MM.1S (cell line): ENCODE results near the gene ARSA.

Experiments
- DNase-seq: peaks from one replicate; pipeline ENCODE4 v3.0.0-alpha.2; 2015
- H2AFZ ChIP-seq: fragments of 300-600 bp; sonication (generic); 2 replicates; pipeline ENCODE4 v1.6.0; 2016; ENCODE audit warnings: antibody characterized with exemption, low read length
- H3F3A ChIP-seq: fragments of 300-600 bp; sonication (generic); 2 replicates; pipeline ENCODE4 v1.6.1; 2016; ENCODE audit warnings: mild to moderate bottlenecking, antibody characterized with exemption, low read length, moderate library complexity, mixed read lengths; ENCODE audit not compliant: insufficient read depth
- H3K27ac ChIP-seq: fragments of 300-600 bp; sonication (generic); 2 replicates; pipeline ENCODE4 v1.5.1; 2016; ENCODE audit warnings: mild to moderate bottlenecking, low read length
- H3K27me3 ChIP-seq: fragments of 300-600 bp; sonication (generic); replicated peaks from 2 replicates; pipeline ENCODE4 v1.6.0; 2016; ENCODE audit warnings: low read length; ENCODE audit not compliant: insufficient read depth
- H3K36me3 ChIP-seq: fragments of 300-600 bp; sonication (generic); replicated peaks from 2 replicates; pipeline ENCODE4 v1.6.1; 2016; ENCODE audit warnings: mild to moderate bottlenecking, low read length, mixed read lengths; ENCODE audit not compliant: insufficient read depth
- H3K4me1 ChIP-seq: fragments of 300-600 bp; sonication (generic); 2 replicates; pipeline ENCODE4 v1.6.1; 2016; ENCODE audit warnings: low read length, mixed read lengths
- H3K4me2 ChIP-seq: fragments of 300-600 bp; sonication (generic); 2 replicates; pipeline ENCODE4 v1.6.0; 2016; ENCODE audit warnings: low read depth, low read length
- H3K4me3 ChIP-seq: fragments of 300-600 bp; sonication (generic); 2 replicates; pipeline ENCODE4 v1.5.1; 2016; ENCODE audit warnings: low read length, mixed read lengths
- H3K79me2 ChIP-seq: fragments of 300-600 bp; sonication (generic); 2 replicates; pipeline ENCODE4 v1.6.1; 2016; ENCODE audit warnings: mixed run types, low read length, mixed read lengths
- H3K9ac ChIP-seq: fragments of 300-600 bp; sonication (generic); 2 replicates; pipeline ENCODE4 v1.6.1; 2016; ENCODE audit warnings: low read length, mixed read lengths
- H3K9me2 ChIP-seq: fragments of 300-600 bp; sonication (generic); replicated peaks from 2 replicates; pipeline ENCODE4 v1.6.1; 2016; ENCODE audit warnings: mild to moderate bottlenecking, low read length, mixed read lengths; ENCODE audit not compliant: insufficient read depth
- H3K9me3 ChIP-seq: fragments of 300-600 bp; sonication (generic); replicated peaks from 2 replicates; pipeline ENCODE4 v1.6.1; 2016; ENCODE audit warnings: mild to moderate bottlenecking, low read length, mixed read lengths; ENCODE audit not compliant: insufficient read depth
- H4K20me1 ChIP-seq: fragments of 300-600 bp; sonication (generic); 2 replicates; pipeline ENCODE4 v1.6.1; 2016; ENCODE audit warnings: mild to moderate bottlenecking, low read length, moderate library complexity, mixed read lengths; ENCODE audit not compliant: insufficient read depth
- CTCF ChIP-seq: fragments of 300-600 bp; sonication (generic); IDR thresholded peaks from 2 replicates; pipeline ENCODE4 v1.5.1; 2016; ENCODE audit warnings: antibody characterized with exemption, low read length, mixed read lengths
- EZH2 ChIP-seq: fragments of 300-600 bp; sonication (generic); optimal IDR thresholded peaks from 2 replicates; pipeline ENCODE3; 2017; ENCODE audit warnings: low read depth, mild to moderate bottlenecking, antibody characterized with exemption, low read length, mixed read lengths
- EZH2phosphoT487 ChIP-seq: fragments of 300-600 bp; sonication (generic); IDR thresholded peaks from 2 replicates; pipeline ENCODE4 v1.6.1; 2018; ENCODE audit warnings: antibody characterized with exemption, low read length

ARSA gene

GRCh38 chr22:50611341-50612060 lies 16.5 kb downstream of the ARSA start:
- DNase-seq, result no peak
- no peak overlapping the region for H3K27ac ChIP-seq

GRCh38 chr22:50610581-50610980 lies 17.4 kb downstream of the ARSA start:
- Histone ChIP-seq H3K9me3 (no peaks in the 10 kb centered on the region), H3K4me3 (no peak overlapping the region), H3K79me2 (no peaks in the 10 kb centered on the region), H3K27ac (no peak overlapping the region), H3K9me2 (no peaks in the 10 kb centered on the region), H3K4me2 (no peak overlapping the region), H3K9ac (no peak overlapping the region), H3K27me3 (peaks cover 83% of the 10 kb centered on the region), H4K20me1 (no peaks in the 10 kb centered on the region), H2AFZ (no peak overlapping the region), H3F3A (no peaks in the 10 kb centered on the region), H3K36me3 (no peaks in the 10 kb centered on the region), H3K4me1 (no peaks in the 10 kb centered on the region)
- no peak for DNase-seq
- TF ChIP-seq CTCF, result no peak
- no peak for TF ChIP-seq EZH2
- no peak for TF ChIP-seq EZH2phosphoT487

More at GRCh38 chr22:50611341-50612060, 16.5 kb downstream of the ARSA start:
- Histone ChIP-seq H2AFZ (no peak overlapping the region), H3K4me3 (no peak overlapping the region), H3K9ac (no peak overlapping the region), H4K20me1 (no peaks in the 10 kb centered on the region), H3K4me1 (no peaks in the 10 kb centered on the region), H3K4me2 (no peak overlapping the region), H3F3A (no peaks in the 10 kb centered on the region), H3K79me2 (no peaks in the 10 kb centered on the region), H3K9me3 (no peaks in the 10 kb centered on the region), H3K36me3 (no peaks in the 10 kb centered on the region), H3K27me3 (peaks cover 76% of the 10 kb centered on the region), H3K9me2 (no peaks in the 10 kb centered on the region)
- TF ChIP-seq CTCF (no peak), EZH2 (no peak), EZH2phosphoT487 (no peak)

- Histone ChIP-seq H3K79me2 (no peaks in the 10 kb centered on the region), H3K9me2 (no peaks in the 10 kb centered on the region), H2AFZ (no peak overlapping the region), H3K27ac (no peak overlapping the region), H3K9ac (no peak overlapping the region), H3F3A (no peaks in the 10 kb centered on the region), H4K20me1 (no peaks in the 10 kb centered on the region), H3K27me3 (peaks cover 86% of the 10 kb centered on the region), H3K9me3 (no peaks in the 10 kb centered on the region), H3K4me2 (no peak overlapping the region), H3K4me1 (no peaks in the 10 kb centered on the region), H3K4me3 (no peak overlapping the region), H3K36me3 (no peaks in the 10 kb centered on the region)
- no peak for DNase-seq
- no peak for TF ChIP-seq CTCF
- no peak for TF ChIP-seq EZH2phosphoT487
- TF ChIP-seq EZH2, result no peak
Observed at GRCh38 chr22:50610041-50610451, 17.9 kb downstream of the ARSA start.
